ENCODE data around the gene ZNF304. TPM values are rescaled to one million over a fixed set of nuclear protein-coding genes. Genes with fewer than 3 reads are reported as not detected.

ZNF304 gene
- total RNA-seq, 4 donors from 2014 or later = 3.3 to 9.0 (median 5.7) TPM

DNA sequence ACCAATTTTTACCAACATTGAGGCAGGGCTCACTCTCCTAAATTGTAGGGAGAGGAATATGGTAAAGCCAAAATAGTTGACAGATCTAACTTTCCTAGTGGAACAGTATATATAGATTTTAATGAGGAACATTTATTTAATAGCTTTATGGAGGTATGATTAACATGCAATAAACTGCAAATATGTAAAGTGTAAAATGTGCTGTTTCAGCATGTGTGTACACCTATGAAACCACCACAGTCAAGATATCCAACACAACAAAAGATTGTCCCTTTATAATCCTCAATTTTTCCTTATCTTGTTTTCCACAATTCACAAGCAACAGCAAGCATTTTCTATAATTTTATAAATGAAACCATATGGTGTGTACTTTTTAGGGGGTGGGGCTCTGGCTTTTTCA, 8.2 kb downstream of the ZNF304 start:
- H3K36me3 ChIP-seq = peaks cover 12 to 50% (median 31%) of the 10 kb centered on the region in 3 donors
- no peak overlapping the region for H3K27ac ChIP-seq
- H3K4me3 ChIP-seq = no peak overlapping the region
- TF ChIP-seq POLR2A (IDR thresholded peaks at IDR 0.05) (no peak), CTCF (IDR thresholded peaks at IDR 0.05) (no peak)
- H3K4me1 ChIP-seq = peaks cover 4 to 22% (median 5%) of the 10 kb centered on the region in 3 donors
- intact Hi-C loops (cut with DNase I) = no loop called here
- no peaks in the 10 kb centered on the region for H3K27me3 ChIP-seq
- DNase-seq = no peak
- peaks cover 0 to 40% (median 13%) of the 10 kb centered on the region in 3 donors for H3K9me3 ChIP-seq

GRCh38 chr19:57362419-57362818, 11.3 kb downstream of the ZNF304 start:
- peaks cover 6 to 28% (median 9%) of the 10 kb centered on the region in 3 donors for H3K4me1 ChIP-seq
- intact Hi-C loops (cut with DNase I) = loop anchor here (10.0 kb wide), 1 partner anchor 642 kb away; the partner anchor contains the start of gene ZNF606
- no peak for DNase-seq
- WGBS, 2 donors = 82 to 85% methylated on average over 2 of the region's 2 CpGs
- TF ChIP-seq POLR2A (IDR thresholded peaks at IDR 0.05) (no peak), CTCF (IDR thresholded peaks at IDR 0.05) (no peak)
- H3K36me3 ChIP-seq = peaks cover 0 to 19% (median under 1%) of the 10 kb centered on the region in 3 donors
- no peaks in the 10 kb centered on the region for H3K27me3 ChIP-seq
- H3K4me3 ChIP-seq = peak overlapping the region in 3 of 4 donors; percentile 69 to 98 (median 73)
- peaks cover 0 to 10% (median 4%) of the 10 kb centered on the region in 3 donors for H3K9me3 ChIP-seq
- peak overlapping the region; percentile 76 to 99 (median 94) for H3K27ac ChIP-seq

GRCh38 chr19:57362997-57363687, 12.1 kb downstream of the ZNF304 start, which contains the start of the genes TRAPPC2B and ZNF547:
TSS of gene TRAPPC2B (plus strand) at chr19:57363551. CDS start at chr19:57364834, 1,283 bp downstream.
TSS of gene ZNF547 (plus strand) at chr19:57363551. CDS start at chr19:57368556, 5,005 bp downstream.
- intact Hi-C loops (cut with DNase I) = loop anchor here (10.0 kb wide), 1 partner anchor 642 kb away; the partner anchor contains the start of gene ZNF606
- Histone ChIP-seq H3K27me3 (no peaks in the 10 kb centered on the region), H3K4me3 (peak within 1 kb of the TSS; percentile 69 to 98 (median 82)), H3K27ac (peak within 1 kb of the TSS; percentile 94 to 99 (median 95)), H3K9me3 (peaks cover 0 to 3% (median 0%) of the 10 kb centered on the region in 3 donors), H3K36me3 (peaks cover 0 to 18% (median 0%) of the 10 kb centered on the region in 3 donors), H3K4me1 (peaks cover 6 to 28% (median 9%) of the 10 kb centered on the region in 3 donors)
- WGBS, 2 donors = 2 to 5% methylated on average over 5 to 15 of the region's 47 CpGs
- TF ChIP-seq CTCF (IDR thresholded peaks at IDR 0.05) (peak in 1 of 6 experiments; percentile 14), POLR2A (IDR thresholded peaks at IDR 0.05) (peak in 3 of 4 donors; percentile 5 to 67 (median 56))
- peak; percentile 90 for DNase-seq

- TF ChIP-seq CTCF (IDR thresholded peaks at IDR 0.05) (no peak), POLR2A (IDR thresholded peaks at IDR 0.05) (no peak)
- Histone ChIP-seq H3K36me3 (peaks cover 0 to 14% (median 0%) of the 10 kb centered on the region in 3 donors), H3K9me3 (no peaks in the 10 kb centered on the region), H3K4me1 (peaks cover 6 to 28% (median 9%) of the 10 kb centered on the region in 3 donors), H3K27me3 (no peaks in the 10 kb centered on the region), H3K27ac (peak overlapping the region; percentile 94 to 99 (median 95)), H3K4me3 (peak overlapping the region; percentile 69 to 98 (median 82))
- no peak for DNase-seq
- intact Hi-C loops (cut with DNase I) = loop anchor here (10.0 kb wide), 1 partner anchor 641 kb away; the partner anchor contains the start of gene ZNF606
- WGBS, 2 donors = 1 to 2% methylated on average over 8 to 11 of the region's 18 CpGs
Measured at GRCh38 chr19:57363688-57364181, 12.7 kb downstream of the ZNF304 start.

GRCh38 chr19:57366776-57367175, 15.7 kb downstream of the ZNF304 start:
- TF ChIP-seq CTCF (IDR thresholded peaks at IDR 0.05) (no peak), POLR2A (IDR thresholded peaks at IDR 0.05) (no peak)
- no peaks in the 10 kb centered on the region for H3K9me3 ChIP-seq
- peaks cover 0 to 20% (median 0%) of the 10 kb centered on the region in 3 donors for H3K36me3 ChIP-seq
- H3K27ac ChIP-seq = no peak overlapping the region
- H3K4me1 ChIP-seq = peaks cover 6 to 22% (median 9%) of the 10 kb centered on the region in 3 donors
- no peak overlapping the region for H3K4me3 ChIP-seq
- WGBS, 2 donors = 92 to 93% methylated on average over 2 of the region's 2 CpGs
- H3K27me3 ChIP-seq = no peaks in the 10 kb centered on the region
- DNase-seq = no peak
- intact Hi-C loops (cut with DNase I) = loop anchor here (10.0 kb wide), 1 partner anchor 638 kb away; the partner anchor contains the start of gene ZNF606
